GM19395 (cell line): ENCODE data around the gene RSPH4A.
"Not testable (repeated sequence)": the region's sequence is repeated elsewhere in the genome, so short reads cannot be mapped to it uniquely, and the experiment has no call there.

Experiments used
- ATAC-seq: cut with Tn5 transposase; IDR thresholded peaks from one replicate; pipeline ENCODE4 v1.9.1; 2021; ENCODE audit warnings: mild to moderate bottlenecking, moderate library complexity; ENCODE audit not compliant: unreplicated experiment

Gene RSPH4A

DNA sequence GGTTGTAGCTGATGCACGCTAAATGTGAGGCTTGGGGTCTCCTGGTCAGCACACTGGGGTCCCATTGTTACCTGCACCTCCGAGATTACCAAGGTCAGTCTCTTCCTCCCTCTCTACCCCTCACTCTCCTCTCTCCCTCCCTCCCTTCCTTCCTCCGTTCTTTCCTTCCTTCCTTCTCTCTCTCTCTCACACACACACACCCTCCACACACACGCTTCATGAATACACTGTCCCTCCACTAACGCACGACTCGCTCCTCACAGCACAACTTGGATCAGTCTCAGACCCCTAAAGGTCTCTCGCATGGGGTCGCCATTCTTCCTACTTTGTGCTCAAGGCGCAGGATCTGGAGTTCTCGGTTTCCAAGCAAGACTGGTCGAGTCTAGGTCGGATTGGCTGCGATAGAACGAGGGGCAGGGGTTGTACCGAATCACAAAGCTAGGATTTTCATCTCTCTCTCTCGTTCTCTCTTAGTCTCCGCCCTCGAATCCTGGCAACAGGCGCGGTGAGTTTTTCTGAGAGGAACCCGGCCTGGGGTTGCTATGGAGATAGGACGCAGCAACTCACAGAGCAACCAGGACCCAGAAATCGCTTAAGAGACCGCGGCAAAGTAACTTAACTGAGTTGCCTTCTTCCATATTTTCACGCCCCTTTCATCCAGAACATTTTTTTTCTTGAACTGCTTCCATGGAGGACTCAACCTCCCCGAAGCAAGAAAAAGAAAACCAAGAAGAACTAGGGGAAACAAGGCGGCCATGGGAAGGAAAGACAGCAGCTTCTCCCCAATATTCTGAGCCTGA is at the start of gene RSPH4A:
TSS of gene RSPH4A (plus strand) at position 543 of the 800 bp plus-strand sequence. CDS start at position 688, 145 bp downstream.
- ATAC-seq, result peak; percentile 99

DNA sequence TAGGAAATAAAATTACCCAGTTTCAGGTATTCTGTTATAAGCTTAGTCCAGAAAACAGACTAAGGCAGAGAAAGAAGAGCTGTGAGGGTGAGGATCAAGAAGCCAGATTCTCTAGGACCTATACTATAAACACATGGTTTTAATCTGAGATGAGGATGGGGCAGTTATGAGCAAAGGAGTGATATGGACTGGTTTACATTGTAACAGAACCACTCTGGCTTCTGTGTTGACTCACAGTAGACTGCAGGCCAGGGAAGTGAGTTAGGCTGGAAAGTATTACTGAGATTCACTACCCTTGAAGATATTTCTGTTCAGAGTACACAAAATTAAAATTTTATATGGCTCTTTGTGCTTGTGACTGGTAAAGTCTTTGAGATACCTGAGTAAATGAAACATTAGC is 48.2 kb upstream of the RSPH4A start:
- ATAC-seq, result no peak

DNA sequence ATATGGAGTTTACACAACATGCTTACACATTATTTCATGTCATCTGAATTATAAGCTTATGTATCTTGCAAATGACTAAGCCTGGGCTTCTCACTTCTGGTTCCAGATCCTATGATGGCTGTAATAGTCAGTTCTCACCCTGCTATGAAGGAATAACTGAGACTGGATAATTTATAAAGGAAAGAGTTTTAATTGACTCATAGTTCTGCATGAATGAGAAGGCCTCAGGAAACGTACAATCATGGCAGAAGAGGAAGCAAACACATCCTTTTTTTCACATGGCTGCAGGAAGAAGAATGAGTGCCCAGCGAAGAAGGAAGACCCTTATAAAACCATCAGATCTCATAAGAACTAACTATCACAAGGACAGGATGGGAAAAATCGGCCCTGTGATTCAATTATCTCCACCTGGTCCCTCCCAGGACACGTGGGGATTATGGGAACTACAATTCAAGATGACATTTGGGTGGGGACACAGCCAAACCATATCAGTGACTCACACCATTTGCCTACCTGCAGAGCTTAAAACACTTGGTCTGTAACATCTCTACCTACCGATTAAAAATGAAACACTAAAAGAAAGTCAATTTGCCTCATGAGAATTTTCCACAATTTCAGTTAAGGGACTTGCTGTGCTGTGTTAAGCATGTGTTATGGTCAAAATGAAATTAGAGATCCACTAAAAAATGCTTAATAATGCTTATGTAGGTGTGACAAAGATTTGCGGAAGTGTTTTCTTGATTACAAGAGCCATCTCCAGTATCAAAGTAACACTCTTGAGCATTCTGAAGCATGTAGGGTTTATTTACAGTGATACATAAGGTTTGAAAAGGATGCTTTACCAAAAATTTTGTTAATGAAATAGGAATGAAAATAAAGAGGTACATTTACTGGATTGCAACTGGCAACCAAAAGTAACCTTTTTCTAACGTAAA is 47.2 kb upstream of the RSPH4A start:
- ATAC-seq, result no peak

DNA sequence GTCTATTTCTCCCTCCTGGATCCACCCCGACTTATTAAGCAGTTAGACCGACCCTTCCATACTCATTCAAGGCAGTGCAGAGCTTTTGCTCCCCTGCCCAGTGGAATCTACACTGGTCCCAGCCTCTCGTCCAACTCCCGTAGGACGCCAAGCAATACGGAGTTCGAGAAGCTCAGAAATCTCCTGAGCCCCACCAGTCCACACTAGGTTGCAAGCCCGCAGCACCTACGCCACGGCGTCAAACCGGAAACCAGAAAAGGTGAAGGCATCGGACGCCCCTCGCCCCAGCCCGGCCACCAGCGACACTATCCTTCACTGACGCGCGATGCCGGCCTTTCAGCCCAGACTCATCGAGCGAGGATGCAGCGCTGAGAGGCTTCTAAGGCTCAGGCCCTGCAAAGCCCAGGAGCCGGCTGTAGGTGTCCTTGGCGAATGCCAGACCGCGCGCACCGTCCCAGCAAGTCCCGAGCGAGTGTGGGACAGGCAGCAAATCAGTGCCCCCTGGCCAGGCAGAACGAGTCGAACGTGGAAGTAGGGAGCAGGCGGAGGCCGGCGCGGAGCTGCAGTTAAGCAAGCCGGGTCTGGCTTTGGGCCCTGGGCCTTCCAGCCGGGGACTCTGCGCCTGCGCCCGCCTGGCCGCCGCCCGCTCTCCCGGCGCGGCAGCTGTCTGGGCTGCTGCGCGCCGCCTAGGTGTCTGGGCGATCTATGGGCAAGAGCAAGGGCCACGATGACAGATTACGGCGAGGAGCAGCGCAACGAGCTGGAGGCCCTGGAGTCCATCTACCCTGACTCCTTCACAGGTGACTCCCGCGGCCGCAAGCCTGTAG is 45.2 kb upstream of the RSPH4A start, which contains the start of gene RWDD1:
TSS of gene RWDD1 (plus strand) at position 649 of the 827 bp plus-strand sequence. CDS start at position 728, 79 bp downstream.
- ATAC-seq, result peak; percentile 97

DNA sequence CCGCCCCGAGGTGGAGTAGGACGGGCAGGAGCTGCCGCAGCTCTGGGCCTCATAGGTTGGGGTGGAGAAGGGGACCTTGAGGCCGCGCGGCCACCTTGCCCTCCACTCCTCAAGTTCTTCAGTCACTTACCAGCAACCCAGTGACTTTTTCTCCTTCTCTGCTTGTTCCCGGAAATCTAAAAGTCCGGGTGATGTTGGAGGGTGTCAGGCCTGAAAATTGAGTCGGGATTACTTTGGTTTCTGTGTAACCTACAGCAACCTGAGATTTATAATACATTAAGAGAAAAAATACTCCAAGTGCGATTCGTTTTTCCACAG is 44.6 kb upstream of the RSPH4A start:
- peak; percentile 39 for ATAC-seq

DNA sequence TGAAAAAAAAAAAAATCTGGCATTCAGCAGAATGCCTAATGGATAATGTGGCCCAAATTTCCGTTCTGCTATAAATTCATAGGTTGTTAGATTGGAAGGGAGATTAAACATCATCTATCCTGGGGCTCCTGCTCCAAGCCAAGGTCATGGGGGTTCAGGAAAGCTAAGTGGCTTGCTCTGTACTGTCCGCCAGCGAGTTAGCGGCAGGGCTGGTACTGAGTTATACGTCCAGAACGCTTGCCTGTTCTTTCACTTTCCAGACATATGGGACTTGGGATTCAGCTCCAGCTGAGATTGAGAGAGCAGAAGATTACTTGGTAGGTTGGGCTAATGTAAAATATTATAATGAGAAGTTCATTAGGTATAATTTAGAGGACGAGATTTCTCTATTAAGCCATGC is 44.1 kb upstream of the RSPH4A start:
- ATAC-seq, result no peak

DNA sequence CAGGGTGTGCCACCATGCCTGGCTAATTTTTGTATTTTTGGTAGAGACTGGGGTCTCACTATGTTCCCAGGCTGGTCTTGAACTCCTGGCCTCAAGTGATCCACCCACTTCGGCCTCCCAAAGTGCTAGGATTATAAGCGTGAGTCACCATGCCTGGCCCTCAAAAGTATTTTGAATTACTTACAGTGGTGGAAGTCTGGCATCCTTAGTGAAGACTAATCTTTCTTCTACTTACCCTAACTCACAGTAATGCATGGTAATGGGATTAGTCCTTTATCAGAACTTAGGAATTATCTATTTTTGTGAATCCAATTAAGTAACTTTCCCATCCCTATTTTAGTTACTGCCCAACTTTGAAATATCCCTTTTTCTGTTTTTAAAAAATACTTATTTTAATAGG is 41.1 kb upstream of the RSPH4A start:
- ATAC-seq, result no peak

DNA sequence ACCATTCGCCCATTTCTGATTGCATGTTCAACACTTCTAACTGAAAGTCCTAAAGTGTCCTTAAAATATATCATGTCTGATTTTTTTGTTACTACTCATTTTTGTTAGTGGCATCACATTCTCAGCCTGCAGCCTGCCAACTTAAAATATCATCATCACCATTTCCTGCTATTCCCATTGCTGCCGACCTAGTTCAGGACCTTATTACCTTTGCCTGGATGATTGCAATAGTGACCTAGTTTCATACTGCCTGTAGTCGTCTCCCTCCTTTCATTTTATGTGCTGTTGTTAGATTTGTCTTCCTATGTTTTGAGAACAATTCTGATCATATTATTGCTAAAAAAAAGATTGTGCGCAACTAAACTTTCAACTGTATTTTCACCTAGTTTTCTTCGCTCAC is 38.8 kb upstream of the RSPH4A start:
- ATAC-seq, result no peak

DNA sequence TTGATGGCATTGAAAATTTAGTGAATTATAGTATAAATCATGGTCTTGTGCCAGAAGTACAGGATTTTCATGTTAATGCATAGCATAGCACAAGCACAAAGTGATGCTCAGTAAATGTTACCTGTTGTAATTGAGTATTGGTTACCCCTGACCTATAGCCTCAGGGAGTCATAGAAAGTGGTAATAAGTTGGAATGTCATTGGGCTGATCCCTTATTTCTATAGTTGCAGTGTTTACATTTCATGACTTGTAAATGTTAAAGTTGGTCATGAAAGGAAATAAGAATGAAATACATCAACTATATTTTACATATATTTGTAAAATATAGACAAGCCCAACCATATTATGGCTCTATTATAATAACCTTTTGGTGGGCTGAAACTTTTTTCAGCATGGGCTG is 37.9 kb upstream of the RSPH4A start:
- ATAC-seq, result no peak

DNA sequence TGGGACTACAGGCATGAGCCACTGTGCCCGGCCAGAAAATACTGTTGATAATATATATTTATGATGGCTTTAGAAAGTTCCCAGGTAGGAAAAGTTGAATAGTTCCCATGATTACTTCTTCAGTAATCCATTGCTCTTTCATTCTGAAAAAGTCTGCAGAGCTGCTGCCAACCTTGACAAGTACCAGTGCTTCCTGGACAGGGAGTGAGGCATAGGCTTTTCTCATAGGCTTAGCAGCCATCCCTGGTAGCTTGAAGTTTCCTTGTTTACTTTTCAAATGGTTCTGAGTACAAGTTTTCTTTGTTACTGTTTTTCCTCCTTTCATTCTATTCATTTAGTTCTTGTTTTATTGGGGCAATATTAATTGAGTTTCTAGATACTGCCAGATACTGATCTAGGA is 37.1 kb upstream of the RSPH4A start:
- no peak for ATAC-seq

DNA sequence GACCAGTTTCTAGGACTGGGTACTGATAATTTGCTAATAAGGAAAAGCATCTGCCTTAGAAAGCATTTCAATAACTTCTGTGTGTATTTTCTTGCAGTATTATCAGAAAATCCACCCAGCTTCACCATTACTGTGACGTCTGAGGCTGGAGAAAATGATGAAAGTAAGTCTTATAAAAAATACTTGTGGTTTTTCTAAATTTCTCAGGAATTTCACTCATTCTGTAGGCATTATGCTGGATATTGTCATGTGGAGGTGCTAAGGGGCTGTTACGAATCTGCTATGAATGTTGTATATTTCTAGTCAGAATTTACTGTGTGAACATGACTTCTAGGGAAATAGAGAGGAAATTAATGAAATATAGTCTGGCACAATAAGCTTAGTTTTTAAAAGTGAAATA is 36.1 kb upstream of the RSPH4A start:
- no peak for ATAC-seq

DNA sequence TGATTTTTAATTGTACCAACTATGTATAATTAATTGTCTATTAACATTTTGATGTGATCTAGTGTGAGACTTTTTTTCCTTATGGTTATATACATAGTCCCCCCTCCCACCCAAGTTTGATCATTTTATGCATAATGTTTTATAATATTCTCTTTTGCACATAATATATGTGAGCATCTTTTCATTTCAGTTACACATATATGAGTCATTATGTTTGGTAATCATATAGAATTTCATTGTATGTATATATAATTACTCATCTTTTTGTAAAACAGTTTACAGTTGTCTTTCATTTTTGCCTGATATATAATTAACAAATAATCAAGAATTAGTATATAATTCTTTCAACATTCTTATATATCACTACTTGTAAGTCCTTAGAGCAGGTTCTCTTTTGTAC is 30.0 kb upstream of the RSPH4A start:
- no peak for ATAC-seq

DNA sequence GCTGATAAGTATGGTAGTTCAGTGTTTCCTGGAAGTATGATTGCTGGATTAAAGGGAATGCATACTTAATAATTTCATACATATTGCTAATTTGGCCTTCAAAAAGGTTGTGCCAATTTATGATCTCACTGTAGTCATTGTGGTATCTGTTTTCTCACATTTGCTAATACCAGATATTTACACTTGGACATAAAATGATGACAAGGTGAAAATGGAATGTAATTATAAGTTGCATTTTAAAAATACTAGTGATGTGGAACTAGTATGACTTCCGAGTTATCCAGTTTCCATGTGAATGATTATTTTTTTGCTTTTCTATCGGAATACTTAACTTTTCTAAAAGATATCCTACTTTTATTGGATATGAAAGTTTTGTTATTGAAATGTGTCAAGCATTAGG is 29.5 kb upstream of the RSPH4A start:
- no peak for ATAC-seq

DNA sequence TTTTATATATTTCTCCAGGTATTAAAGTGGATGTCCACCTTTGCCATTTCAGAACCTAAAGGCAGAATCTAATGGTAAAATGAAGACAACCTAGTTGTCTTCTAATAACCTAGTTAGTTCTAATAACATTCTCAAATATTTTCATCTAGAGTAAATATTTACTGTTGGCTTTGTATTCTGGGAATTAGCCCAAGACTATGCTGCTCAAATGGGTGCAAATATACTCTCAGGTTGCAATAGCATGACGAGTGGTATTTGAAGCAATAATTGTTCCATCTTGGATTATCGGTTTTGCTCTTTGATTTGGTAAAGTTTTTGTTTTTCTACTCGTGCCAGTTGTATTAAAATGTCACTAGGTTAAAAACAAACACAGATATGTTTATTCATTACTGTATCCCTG is 21.0 kb upstream of the RSPH4A start:
- no peak for ATAC-seq

DNA sequence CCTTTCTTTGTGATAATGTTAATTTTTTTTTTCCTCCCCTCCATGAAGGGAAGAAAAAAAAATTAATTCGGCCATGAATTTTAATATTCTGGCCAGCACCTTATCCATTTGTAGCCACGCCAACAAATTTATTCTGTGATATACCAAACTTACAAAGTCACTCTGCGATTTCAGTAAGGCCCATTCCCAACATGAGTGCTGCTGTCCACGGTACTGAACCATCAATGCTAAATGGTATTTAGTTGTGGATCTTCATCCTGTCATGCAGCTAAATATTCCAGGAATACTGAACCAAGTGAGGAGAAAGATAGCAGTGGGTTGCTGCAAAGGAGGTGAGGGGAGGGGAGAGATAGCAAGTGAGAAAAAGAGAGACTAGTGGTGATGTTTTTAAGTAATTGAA is 19.5 kb upstream of the RSPH4A start:
- no peak for ATAC-seq

DNA sequence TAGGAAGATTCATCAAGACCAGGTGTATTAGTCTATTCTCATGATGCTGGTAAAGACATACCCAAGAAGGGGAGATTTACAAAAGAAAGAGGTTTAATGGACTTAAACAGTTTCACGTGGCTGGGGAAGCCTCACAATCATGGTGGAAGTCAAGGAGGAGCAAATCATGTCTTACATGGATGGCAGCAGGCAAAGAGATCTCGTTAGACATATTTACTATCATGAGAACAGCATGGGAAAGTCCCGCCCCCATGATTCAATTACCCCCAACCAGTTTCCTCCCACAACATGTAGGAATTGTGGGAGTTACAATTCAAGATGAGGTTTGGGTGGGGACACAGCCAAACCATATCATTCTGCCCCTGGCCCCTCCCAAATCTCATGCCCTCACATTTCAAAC is 12.4 kb upstream of the RSPH4A start:
- ATAC-seq, result not testable (repeated sequence)

DNA sequence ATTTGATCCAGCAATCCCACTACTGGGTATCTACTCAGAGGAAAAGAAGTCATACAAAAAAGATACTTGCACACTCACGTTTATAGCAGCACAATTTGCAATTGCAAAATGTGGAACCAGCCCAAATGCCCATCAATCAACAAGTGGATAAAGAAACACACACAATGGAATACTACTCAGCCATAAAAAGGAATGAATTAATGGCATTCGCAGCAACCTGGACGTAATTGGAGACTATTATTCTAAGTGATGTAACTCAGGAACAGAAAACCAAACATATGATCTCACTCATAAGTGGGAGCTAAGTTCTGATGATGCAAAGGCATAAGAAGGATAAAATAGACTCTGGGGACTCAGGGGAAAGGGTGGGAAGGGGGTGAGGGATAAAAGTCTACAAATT is 11.4 kb upstream of the RSPH4A start:
- ATAC-seq, result not testable (repeated sequence)

DNA sequence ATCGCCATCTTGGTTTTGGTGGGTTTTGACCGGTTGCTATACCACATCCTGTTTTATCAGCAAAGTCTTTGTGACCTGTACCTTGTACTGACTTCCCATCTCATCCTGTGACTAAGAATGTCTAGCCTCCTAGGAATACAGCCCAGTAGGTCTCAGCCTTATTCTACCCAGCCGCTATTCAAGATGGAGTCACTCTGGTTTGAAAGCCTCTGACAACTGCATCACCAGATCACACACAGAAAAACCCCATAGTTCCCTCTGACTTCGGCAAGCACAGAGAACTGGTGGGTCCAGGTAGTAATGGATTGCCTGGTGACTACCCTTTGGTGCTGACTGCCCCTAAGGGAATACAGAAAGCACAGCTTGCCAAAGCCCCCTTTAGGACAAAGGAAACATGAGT is 10.3 kb upstream of the RSPH4A start:
- no peak for ATAC-seq

DNA sequence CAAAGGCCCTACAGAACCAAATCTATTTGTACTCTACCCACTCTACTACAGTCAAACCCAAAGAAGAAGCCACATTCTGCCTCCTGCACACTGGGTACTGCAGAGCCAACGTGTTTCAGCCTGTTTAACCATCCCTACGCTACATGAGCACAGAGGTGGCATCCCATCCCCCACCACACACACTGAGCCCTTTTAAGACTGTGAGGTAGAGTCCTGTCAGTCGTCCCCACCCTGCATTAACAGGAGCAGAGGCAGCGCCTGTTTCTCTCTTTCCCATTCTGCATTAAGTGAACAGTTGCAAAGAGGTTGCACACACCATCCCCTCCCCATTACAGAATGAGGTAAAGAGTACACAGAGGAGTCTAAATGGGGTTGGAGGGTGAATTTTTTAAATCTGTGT is 5.2 kb upstream of the RSPH4A start:
- ATAC-seq, result no peak

DNA sequence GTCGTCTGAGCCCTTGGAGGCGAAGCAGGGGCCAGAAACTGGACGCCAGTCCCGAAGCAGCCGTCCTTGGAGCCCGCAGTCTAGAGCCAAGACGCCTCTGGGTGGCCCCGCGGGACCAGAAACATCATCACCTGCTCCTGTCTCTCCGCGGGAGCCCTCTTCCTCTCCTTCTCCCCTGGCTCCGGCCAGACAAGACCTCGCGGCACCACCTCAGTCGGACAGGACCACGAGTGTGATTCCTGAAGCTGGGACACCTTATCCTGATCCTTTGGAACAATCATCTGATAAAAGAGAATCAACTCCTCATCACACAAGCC is 416 bp downstream of the RSPH4A start:
- peak; percentile 37 for ATAC-seq

DNA sequence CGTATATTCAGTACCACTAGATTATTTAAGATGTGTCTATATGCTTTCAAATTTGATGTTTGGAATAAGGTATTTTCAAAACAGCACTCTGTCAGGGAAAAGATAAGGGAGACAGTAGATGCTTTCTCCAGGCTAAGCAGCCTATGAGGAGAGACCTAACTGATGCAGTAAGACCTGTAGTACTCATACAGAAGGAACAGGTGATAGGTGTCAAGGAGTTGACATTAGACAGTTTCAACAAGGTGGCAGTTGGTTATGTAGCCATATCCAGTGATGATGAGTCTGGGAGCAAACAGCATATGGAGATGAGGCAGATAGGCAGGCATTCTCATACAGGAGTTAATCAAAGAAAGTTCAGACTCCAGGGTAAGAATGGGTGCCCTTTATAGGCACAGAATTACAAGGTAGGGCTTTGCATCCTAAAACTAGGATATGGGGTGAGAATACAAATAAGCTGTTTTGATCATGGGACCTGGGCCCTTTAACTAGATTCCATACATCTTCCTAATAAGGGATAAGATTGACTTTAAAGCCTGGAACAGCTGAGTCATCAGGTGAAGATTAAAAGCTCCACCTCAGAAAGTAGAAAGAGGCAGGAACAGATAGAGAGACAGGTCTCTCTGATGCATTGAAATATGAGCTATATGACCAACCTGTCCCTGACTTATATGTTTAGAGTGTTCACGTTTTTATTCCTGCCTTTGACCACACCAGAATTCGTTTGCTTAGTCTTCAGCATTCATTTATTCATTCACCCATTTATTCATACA is 7.9 kb downstream of the RSPH4A start:
- ATAC-seq, result no peak
